GM12878 (cell line): Measurements from ENCODE around the gene MAPRE3. TPM values are rescaled to one million over a fixed set of nuclear protein-coding genes. Genes with fewer than 3 reads are reported as not detected.
A peak's percentile ranks its signal among the peaks of the same experiment; 100 is the strongest.

Source experiments
- EZH2 ChIP-seq: IDR thresholded peaks from 2 replicates; pipeline ENCODE4 v1.6.1; 2012; ENCODE audit warnings: low read depth, mild to moderate bottlenecking, control low read depth, inconsistent platforms, low read length, borderline replicate concordance; ENCODE audit not compliant: control insufficient read depth
- RUNX3 ChIP-seq: IDR thresholded peaks from 2 replicates; pipeline ENCODE4 v1.6.1; 2012; ENCODE audit warnings: low read length, inconsistent platforms
- USF1 ChIP-seq: IDR thresholded peaks from 2 replicates; pipeline ENCODE4 v1.6.1; 2011; ENCODE audit warnings: borderline replicate concordance, low read depth, mild to moderate bottlenecking, moderate library complexity, mixed read lengths, low read length; ENCODE audit not compliant: insufficient read depth; ENCODE audit errors: extremely low read length
- polyA plus RNA-seq, 11 experiments: library from polyadenylated mRNA; depleted of rRNA in 4 of 11; unstranded in 6 of 11; stranded (reverse) in 5 of 11; fragments of >200 nt; fragmentation: Nextera tagmentation in 4 of 11; fragmentation: Illumina TruSeq in 1 of 11; extraction: Ambion mirVana in 4 of 11; extraction: Trizol in 1 of 11; gene quantifications; 1 replicate in 1 of 11; 2 replicates in 10 of 11; pipeline versions ENCODE4 v1.2.1 to v1.2.3, GENCODE V29; 2011 to 2016; ENCODE audit warnings: inconsistent platforms in 2 of 11, missing spikeins in 2 of 11, low read depth in 1 of 11
- total RNA-seq, 4 experiments: library from RNA; depleted of rRNA in 3 of 4; stranded (reverse); fragments of >200 nt in 3 of 4; fragmentation: Illumina TruSeq in 1 of 4; extraction: Trizol in 1 of 4; gene quantifications; 2 replicates each; pipeline versions ENCODE4 v1.2.1 to v1.2.3, GENCODE V29; 2013 to 2021
- TF ChIP-seq, protein P1 (sequence below): fragments of 450-650 bp; IDR thresholded peaks from 2 replicates; pipeline ENCODE4 v1.6.1; 2018; ENCODE audit warnings: borderline replicate concordance, mild to moderate bottlenecking; ENCODE audit not compliant: partially characterized antibody
- TF ChIP-seq, protein P2 (sequence below): fragments of 450-650 bp; IDR thresholded peaks from 2 replicates; pipeline ENCODE4 v1.6.1; 2017; ENCODE audit warnings: mild to moderate bottlenecking, moderate library complexity
- TF ChIP-seq, protein P3 (sequence below), 3 experiments: IDR thresholded peaks in 2 of 3; conservative IDR thresholded peaks in 1 of 3; 2 replicates each; pipeline ENCODE4 v1.5.1; 2011; ENCODE audit warnings: low read depth in 3 of 3, low read length in 3 of 3, mild to moderate bottlenecking in 3 of 3, control low read depth in 2 of 3, moderate library complexity in 2 of 3, inconsistent platforms in 1 of 3, mixed read lengths in 1 of 3; ENCODE audit not compliant: control insufficient read depth in 2 of 3, insufficient read depth in 1 of 3; ENCODE audit errors: extremely low read depth in 1 of 3

The MAPRE3 gene
- total and polyA plus RNA-seq, 10 of the 15 experiments (the other 5 are each of a cell fraction or from before 2014, with no cell fraction given): 0.03 to 1.3 (median 0.73) TPM; not detected in 1

DNA sequence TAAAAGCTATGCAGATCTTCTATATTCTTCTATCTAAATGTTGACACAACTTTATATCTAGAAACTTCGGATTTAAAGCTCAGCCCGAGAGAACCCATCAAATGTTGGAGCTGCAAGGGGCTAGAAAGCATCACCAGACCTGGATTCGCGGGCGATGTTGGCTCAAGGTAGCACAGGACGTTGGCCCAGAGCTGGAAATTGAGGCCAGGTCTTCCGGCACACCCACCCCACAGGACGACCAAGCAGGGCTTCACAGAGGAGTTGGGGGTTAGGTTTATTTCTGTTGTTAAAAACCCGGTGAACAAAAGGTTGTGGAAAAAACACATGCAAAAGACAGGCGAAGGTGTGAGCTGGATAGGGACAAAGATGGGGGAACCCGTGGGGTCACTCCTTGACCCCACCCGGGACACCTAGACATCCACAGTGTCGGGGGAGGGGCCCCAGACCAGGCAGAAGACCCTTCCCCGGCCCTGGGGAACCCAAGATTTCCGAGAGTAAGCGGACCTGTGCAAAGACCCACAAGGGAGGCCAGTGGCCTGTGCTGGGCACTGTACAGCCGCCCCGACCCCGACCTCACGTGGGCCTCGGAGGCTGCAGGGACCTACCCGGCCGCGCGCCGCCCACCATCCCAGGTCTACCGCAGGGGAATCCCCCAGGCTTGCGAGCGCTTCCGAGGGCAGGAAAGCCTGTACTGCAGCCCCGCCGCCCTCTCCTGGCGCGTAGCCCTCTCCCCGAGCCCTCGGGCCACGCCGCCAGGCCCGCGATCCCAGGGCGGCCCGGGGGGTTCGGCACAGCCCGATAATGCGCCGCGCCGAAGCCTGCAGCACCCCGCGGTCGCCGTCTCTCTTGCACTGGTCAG, 79.2 kb downstream of the MAPRE3 start (continued):
- TF ChIP-seq, protein P1, sequence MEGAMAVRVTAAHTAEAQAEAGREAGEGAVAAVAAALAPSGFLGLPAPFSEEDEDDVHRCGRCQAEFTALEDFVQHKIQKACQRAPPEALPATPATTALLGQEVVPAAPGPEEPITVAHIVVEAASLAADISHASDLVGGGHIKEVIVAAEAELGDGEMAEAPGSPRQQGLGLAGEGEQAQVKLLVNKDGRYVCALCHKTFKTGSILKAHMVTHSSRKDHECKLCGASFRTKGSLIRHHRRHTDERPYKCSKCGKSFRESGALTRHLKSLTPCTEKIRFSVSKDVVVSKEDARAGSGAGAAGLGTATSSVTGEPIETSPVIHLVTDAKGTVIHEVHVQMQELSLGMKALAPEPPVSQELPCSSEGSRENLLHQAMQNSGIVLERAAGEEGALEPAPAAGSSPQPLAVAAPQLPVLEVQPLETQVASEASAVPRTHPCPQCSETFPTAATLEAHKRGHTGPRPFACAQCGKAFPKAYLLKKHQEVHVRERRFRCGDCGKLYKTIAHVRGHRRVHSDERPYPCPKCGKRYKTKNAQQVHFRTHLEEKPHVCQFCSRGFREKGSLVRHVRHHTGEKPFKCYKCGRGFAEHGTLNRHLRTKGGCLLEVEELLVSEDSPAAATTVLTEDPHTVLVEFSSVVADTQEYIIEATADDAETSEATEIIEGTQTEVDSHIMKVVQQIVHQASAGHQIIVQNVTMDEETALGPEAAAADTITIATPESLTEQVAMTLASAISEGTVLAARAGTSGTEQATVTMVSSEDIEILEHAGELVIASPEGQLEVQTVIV: no peak
- TF ChIP-seq, protein P2, sequence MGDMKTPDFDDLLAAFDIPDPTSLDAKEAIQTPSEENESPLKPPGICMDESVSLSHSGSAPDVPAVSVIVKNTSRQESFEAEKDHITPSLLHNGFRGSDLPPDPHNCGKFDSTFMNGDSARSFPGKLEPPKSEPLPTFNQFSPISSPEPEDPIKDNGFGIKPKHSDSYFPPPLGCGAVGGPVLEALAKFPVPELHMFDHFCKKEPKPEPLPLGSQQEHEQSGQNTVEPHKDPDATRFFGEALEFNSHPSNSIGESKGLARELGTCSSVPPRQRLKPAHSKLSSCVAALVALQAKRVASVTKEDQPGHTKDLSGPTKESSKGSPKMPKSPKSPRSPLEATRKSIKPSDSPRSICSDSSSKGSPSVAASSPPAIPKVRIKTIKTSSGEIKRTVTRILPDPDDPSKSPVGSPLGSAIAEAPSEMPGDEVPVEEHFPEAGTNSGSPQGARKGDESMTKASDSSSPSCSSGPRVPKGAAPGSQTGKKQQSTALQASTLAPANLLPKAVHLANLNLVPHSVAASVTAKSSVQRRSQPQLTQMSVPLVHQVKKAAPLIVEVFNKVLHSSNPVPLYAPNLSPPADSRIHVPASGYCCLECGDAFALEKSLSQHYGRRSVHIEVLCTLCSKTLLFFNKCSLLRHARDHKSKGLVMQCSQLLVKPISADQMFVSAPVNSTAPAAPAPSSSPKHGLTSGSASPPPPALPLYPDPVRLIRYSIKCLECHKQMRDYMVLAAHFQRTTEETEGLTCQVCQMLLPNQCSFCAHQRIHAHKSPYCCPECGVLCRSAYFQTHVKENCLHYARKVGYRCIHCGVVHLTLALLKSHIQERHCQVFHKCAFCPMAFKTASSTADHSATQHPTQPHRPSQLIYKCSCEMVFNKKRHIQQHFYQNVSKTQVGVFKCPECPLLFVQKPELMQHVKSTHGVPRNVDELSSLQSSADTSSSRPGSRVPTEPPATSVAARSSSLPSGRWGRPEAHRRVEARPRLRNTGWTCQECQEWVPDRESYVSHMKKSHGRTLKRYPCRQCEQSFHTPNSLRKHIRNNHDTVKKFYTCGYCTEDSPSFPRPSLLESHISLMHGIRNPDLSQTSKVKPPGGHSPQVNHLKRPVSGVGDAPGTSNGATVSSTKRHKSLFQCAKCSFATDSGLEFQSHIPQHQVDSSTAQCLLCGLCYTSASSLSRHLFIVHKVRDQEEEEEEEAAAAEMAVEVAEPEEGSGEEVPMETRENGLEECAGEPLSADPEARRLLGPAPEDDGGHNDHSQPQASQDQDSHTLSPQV: no peak
- TF ChIP-seq RUNX3 (peak; percentile 45), USF1 (peak; percentile 53), EZH2 (no peak)
- TF ChIP-seq, protein P3, sequence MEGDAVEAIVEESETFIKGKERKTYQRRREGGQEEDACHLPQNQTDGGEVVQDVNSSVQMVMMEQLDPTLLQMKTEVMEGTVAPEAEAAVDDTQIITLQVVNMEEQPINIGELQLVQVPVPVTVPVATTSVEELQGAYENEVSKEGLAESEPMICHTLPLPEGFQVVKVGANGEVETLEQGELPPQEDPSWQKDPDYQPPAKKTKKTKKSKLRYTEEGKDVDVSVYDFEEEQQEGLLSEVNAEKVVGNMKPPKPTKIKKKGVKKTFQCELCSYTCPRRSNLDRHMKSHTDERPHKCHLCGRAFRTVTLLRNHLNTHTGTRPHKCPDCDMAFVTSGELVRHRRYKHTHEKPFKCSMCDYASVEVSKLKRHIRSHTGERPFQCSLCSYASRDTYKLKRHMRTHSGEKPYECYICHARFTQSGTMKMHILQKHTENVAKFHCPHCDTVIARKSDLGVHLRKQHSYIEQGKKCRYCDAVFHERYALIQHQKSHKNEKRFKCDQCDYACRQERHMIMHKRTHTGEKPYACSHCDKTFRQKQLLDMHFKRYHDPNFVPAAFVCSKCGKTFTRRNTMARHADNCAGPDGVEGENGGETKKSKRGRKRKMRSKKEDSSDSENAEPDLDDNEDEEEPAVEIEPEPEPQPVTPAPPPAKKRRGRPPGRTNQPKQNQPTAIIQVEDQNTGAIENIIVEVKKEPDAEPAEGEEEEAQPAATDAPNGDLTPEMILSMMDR (IDR thresholded peaks at IDR 0.05 in 2 of 3, conservative IDR thresholded peaks at IDR 0.05 in 1 of 3; ENCODE audit: control insufficient read depth in 2 of 3, extremely low read depth in 1 of 3, insufficient read depth in 1 of 3, low read depth in 3 of 3, low read length in 3 of 3): peak in 1 of 3 experiments; percentile 4; a peak in 2 of 6 replicates
